Neural progenitor cell (in vitro differentiated cells): ENCODE measurements around the gene FEV. TPM values are rescaled to one million over a fixed set of nuclear protein-coding genes. Genes with fewer than 3 reads are reported as not detected.

ENCODE experiments used
- DNase-seq: peaks from one replicate; pipeline ENCODE4 v3.0.0-alpha.2; 2016; ENCODE audit warnings: low spot score
- H2AFZ ChIP-seq: fragments of 200-600 bp; sonication (generic); replicated peaks from 2 replicates; pipeline ENCODE4 v1.6.1; 2016; ENCODE audit warnings: antibody characterized with exemption
- H3F3A ChIP-seq: fragments of 200-600 bp; sonication (generic); 2 replicates; pipeline ENCODE4 v1.6.1; 2016; ENCODE audit warnings: antibody characterized with exemption, low read depth
- H3K27ac ChIP-seq: fragments of 200-600 bp; sonication (generic); 2 replicates; pipeline ENCODE4 v1.5.1; 2016; ENCODE audit warnings: mild to moderate bottlenecking
- H3K27me3 ChIP-seq: fragments of 200-600 bp; sonication (generic); 2 replicates; pipeline ENCODE4 v1.6.1; 2016; ENCODE audit warnings: mild to moderate bottlenecking, moderate library complexity
- H3K36me3 ChIP-seq: fragments of 200-600 bp; sonication (generic); 2 replicates; pipeline ENCODE4 v1.5.1; 2016
- H3K4me1 ChIP-seq: fragments of 200-600 bp; sonication (generic); 2 replicates; pipeline ENCODE4 v1.6.1; 2016; ENCODE audit warnings: mixed run types
- H3K4me2 ChIP-seq: fragments of 200-600 bp; sonication (generic); 2 replicates; pipeline ENCODE4 v1.6.1; 2016
- H3K4me3 ChIP-seq: fragments of 200-600 bp; sonication (generic); 2 replicates; pipeline ENCODE4 v1.5.1; 2016
- H3K79me2 ChIP-seq: fragments of 200-600 bp; sonication (generic); 2 replicates; pipeline ENCODE4 v1.6.1; 2016; ENCODE audit warnings: low read depth
- H3K9ac ChIP-seq: fragments of 200-600 bp; sonication (generic); 2 replicates; pipeline ENCODE4 v1.6.1; 2016
- H3K9me3 ChIP-seq: fragments of 200-600 bp; sonication (generic); 2 replicates; pipeline ENCODE4 v1.5.1; 2016; ENCODE audit warnings: low read depth
- H4K20me1 ChIP-seq: fragments of 200-600 bp; sonication (generic); 2 replicates; pipeline ENCODE4 v1.6.1; 2016; ENCODE audit warnings: low read depth
- H3K27ac Mint-ChIP-seq: 3 replicates; pipeline ENCODE4 v1.8.0; 2021; ENCODE audit warnings: mixed read lengths
- H3K27me3 Mint-ChIP-seq: 2 replicates; pipeline ENCODE4 v1.8.0; 2022; ENCODE audit warnings: low read depth, mild to moderate bottlenecking, inconsistent platforms, moderate library complexity, mixed read lengths; ENCODE audit not compliant: insufficient read depth
- H3K36me3 Mint-ChIP-seq: 3 replicates; pipeline ENCODE4 v1.8.0; 2021; ENCODE audit warnings: mixed read lengths
- H3K4me1 Mint-ChIP-seq: 3 replicates; pipeline ENCODE4 v1.8.0; 2021; ENCODE audit warnings: mixed read lengths
- H3K4me3 Mint-ChIP-seq: 3 replicates; pipeline ENCODE4 v1.8.0; 2021; ENCODE audit warnings: mild to moderate bottlenecking, moderate library complexity, mixed read lengths
- H3K9me3 Mint-ChIP-seq: 3 replicates; pipeline ENCODE4 v1.8.0; 2020; ENCODE audit warnings: mixed read lengths
- CTCF ChIP-seq: fragments of 200-600 bp; sonication (generic); IDR thresholded peaks from 2 replicates; pipeline ENCODE4 v1.5.1; 2017; ENCODE audit warnings: antibody characterized with exemption, mild to moderate bottlenecking
- EZH2 ChIP-seq: fragments of 200-600 bp; sonication (generic); IDR thresholded peaks from 2 replicates; pipeline ENCODE4 v1.6.1; 2017; ENCODE audit warnings: antibody characterized with exemption, mild to moderate bottlenecking, moderate library complexity
- EZH2phosphoT487 ChIP-seq: fragments of 200-600 bp; sonication (generic); IDR thresholded peaks from 2 replicates; pipeline ENCODE4 v1.6.1; 2017; ENCODE audit warnings: antibody characterized with exemption
- total RNA-seq: library from RNA; depleted of rRNA; stranded (reverse); fragments of >200 nt; gene quantifications from 2 replicates; pipeline ENCODE4 v1.2.3, GENCODE V29; 2015; ENCODE audit warnings: low replicate concordance

Gene FEV
- total RNA-seq, 1 donor from 2014 or later, result not detected

GRCh38 chr2:219018286-219018685 lies 33.3 kb upstream of the FEV start:
- Histone ChIP-seq H3K9me3 (no peaks in the 10 kb centered on the region), H3K9ac (no peak overlapping the region), H3K4me1 (no peaks in the 10 kb centered on the region), H3K27me3 (peaks cover 50% of the 10 kb centered on the region), H3F3A (no peaks in the 10 kb centered on the region), H3K4me3 (no peak overlapping the region), H2AFZ (no peak overlapping the region), H4K20me1 (no peaks in the 10 kb centered on the region), H3K27ac (no peak overlapping the region), H3K79me2 (no peaks in the 10 kb centered on the region), H3K36me3 (no peaks in the 10 kb centered on the region), H3K4me2 (no peak overlapping the region)
- no peaks in the 10 kb centered on the region for H3K36me3 Mint-ChIP-seq
- TF ChIP-seq EZH2 (no peak), EZH2phosphoT487 (no peak), CTCF (no peak)
- peaks cover 19% of the 10 kb centered on the region for H3K27me3 Mint-ChIP-seq
- DNase-seq, result no peak
- H3K4me3 Mint-ChIP-seq, result no peak overlapping the region
- peaks cover 2% of the 10 kb centered on the region for H3K4me1 Mint-ChIP-seq
- H3K27ac Mint-ChIP-seq, result no peak overlapping the region
- no peaks in the 10 kb centered on the region for H3K9me3 Mint-ChIP-seq

- Histone ChIP-seq H3K9ac (no peak overlapping the region), H2AFZ (no peak overlapping the region), H3F3A (no peaks in the 10 kb centered on the region), H3K36me3 (no peaks in the 10 kb centered on the region), H3K27me3 (peaks cover 60% of the 10 kb centered on the region), H3K4me1 (no peaks in the 10 kb centered on the region), H3K9me3 (no peaks in the 10 kb centered on the region), H3K4me2 (no peak overlapping the region), H4K20me1 (no peaks in the 10 kb centered on the region), H3K4me3 (no peak overlapping the region), H3K27ac (no peak overlapping the region), H3K79me2 (no peaks in the 10 kb centered on the region)
- Mint-ChIP-seq H3K4me1 (no peaks in the 10 kb centered on the region), H3K9me3 (no peaks in the 10 kb centered on the region), H3K27me3 (peaks cover 24% of the 10 kb centered on the region), H3K27ac (no peak overlapping the region), H3K36me3 (no peaks in the 10 kb centered on the region), H3K4me3 (no peak overlapping the region)
- no peak for DNase-seq
- no peak for TF ChIP-seq EZH2phosphoT487
- no peak for TF ChIP-seq EZH2
- no peak for TF ChIP-seq CTCF
Measured at GRCh38 chr2:219017201-219017931, 32.4 kb upstream of the FEV start.

GRCh38 chr2:219016721-219017120 lies 31.7 kb upstream of the FEV start:
- Histone ChIP-seq H3K9ac (no peak overlapping the region), H3K4me1 (no peaks in the 10 kb centered on the region), H3K27ac (no peak overlapping the region), H3K36me3 (no peaks in the 10 kb centered on the region), H3F3A (no peaks in the 10 kb centered on the region), H4K20me1 (no peaks in the 10 kb centered on the region), H3K9me3 (no peaks in the 10 kb centered on the region), H3K79me2 (no peaks in the 10 kb centered on the region), H3K27me3 (peaks cover 66% of the 10 kb centered on the region), H2AFZ (no peak overlapping the region), H3K4me3 (no peak overlapping the region), H3K4me2 (no peak overlapping the region)
- Mint-ChIP-seq H3K36me3 (no peaks in the 10 kb centered on the region), H3K27ac (no peak overlapping the region), H3K4me3 (no peak overlapping the region), H3K27me3 (peaks cover 24% of the 10 kb centered on the region), H3K9me3 (no peaks in the 10 kb centered on the region), H3K4me1 (no peaks in the 10 kb centered on the region)
- TF ChIP-seq EZH2, result no peak
- TF ChIP-seq EZH2phosphoT487, result no peak
- TF ChIP-seq CTCF, result no peak
- no peak for DNase-seq
